ENCODE results near the gene KCTD17. TPM values are rescaled to one million over a fixed set of nuclear protein-coding genes. Genes with fewer than 3 reads are reported as not detected.

KCTD17 gene
- total and polyA plus RNA-seq, 2 of the 13 experiments (the other 11 are each of a cell fraction or from before 2014, with no cell fraction given) = 5.3 to 11.7 TPM

- TF ChIP-seq, protein P1, sequence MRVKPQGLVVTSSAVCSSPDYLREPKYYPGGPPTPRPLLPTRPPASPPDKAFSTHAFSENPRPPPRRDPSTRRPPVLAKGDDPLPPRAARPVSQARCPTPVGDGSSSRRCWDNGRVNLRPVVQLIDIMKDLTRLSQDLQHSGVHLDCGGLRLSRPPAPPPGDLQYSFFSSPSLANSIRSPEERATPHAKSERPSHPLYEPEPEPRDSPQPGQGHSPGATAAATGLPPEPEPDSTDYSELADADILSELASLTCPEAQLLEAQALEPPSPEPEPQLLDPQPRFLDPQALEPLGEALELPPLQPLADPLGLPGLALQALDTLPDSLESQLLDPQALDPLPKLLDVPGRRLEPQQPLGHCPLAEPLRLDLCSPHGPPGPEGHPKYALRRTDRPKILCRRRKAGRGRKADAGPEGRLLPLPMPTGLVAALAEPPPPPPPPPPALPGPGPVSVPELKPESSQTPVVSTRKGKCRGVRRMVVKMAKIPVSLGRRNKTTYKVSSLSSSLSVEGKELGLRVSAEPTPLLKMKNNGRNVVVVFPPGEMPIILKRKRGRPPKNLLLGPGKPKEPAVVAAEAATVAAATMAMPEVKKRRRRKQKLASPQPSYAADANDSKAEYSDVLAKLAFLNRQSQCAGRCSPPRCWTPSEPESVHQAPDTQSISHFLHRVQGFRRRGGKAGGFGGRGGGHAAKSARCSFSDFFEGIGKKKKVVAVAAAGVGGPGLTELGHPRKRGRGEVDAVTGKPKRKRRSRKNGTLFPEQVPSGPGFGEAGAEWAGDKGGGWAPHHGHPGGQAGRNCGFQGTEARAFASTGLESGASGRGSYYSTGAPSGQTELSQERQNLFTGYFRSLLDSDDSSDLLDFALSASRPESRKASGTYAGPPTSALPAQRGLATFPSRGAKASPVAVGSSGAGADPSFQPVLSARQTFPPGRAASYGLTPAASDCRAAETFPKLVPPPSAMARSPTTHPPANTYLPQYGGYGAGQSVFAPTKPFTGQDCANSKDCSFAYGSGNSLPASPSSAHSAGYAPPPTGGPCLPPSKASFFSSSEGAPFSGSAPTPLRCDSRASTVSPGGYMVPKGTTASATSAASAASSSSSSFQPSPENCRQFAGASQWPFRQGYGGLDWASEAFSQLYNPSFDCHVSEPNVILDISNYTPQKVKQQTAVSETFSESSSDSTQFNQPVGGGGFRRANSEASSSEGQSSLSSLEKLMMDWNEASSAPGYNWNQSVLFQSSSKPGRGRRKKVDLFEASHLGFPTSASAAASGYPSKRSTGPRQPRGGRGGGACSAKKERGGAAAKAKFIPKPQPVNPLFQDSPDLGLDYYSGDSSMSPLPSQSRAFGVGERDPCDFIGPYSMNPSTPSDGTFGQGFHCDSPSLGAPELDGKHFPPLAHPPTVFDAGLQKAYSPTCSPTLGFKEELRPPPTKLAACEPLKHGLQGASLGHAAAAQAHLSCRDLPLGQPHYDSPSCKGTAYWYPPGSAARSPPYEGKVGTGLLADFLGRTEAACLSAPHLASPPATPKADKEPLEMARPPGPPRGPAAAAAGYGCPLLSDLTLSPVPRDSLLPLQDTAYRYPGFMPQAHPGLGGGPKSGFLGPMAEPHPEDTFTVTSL (CRISPR knock-in tag; IDR thresholded peaks at IDR 0.05; ENCODE audit: borderline replicate concordance) = peak; percentile 54; the same call in 1 of the 2 replicates
- TF ChIP-seq IRF2 (CRISPR knock-in tag; IDR thresholded peaks at IDR 0.05) (no peak), FOXC1 (CRISPR knock-in tag; IDR thresholded peaks at IDR 0.05; ENCODE audit: borderline replicate concordance) (0 out of 2 replicates have a peak, but pooled peaks have one; percentile 12), CERS6 (CRISPR knock-in tag; IDR thresholded peaks at IDR 0.05) (no peak)
Measured at GRCh38 chr22:37033605-37034430, 17.7 kb upstream of the KCTD17 start (continued).
